Effector memory CD8-positive, alpha-beta T cell (primary cell): ENCODE results near the gene RSPH10B2.
"Not testable (repeated sequence)": the region's sequence is repeated elsewhere in the genome, so short reads cannot be mapped to it uniquely, and the experiment has no call there.

Source experiments
- ATAC-seq: fragments of 150-1000 bp; cut with Tn5 transposase; replicated peaks from 2 replicates; pipeline ENCODE4 v1.10.0; 2021; ENCODE audit warnings: mild to moderate bottlenecking, moderate library complexity
- DNase-seq, 3 experiments: peaks; one replicate each; pipeline ENCODE4 v3.0.0; 2021
- H3K27ac Mint-ChIP-seq, 2 donors: one replicate each; pipeline ENCODE4 v1.8.0; 2022; ENCODE audit warnings: mild to moderate bottlenecking in 2 of 2, mixed read lengths in 2 of 2, moderate library complexity in 2 of 2
- H3K27me3 Mint-ChIP-seq, 2 donors: one replicate each; pipeline ENCODE4 v1.8.0; 2022; ENCODE audit warnings: mixed read lengths in 2 of 2
- H3K36me3 Mint-ChIP-seq: one replicate; pipeline ENCODE4 v1.8.0; 2022; ENCODE audit warnings: mild to moderate bottlenecking, moderate library complexity, mixed read lengths; ENCODE audit not compliant: insufficient read depth
- H3K4me1 Mint-ChIP-seq, 2 donors: one replicate each; pipeline ENCODE4 v1.8.0; 2022; ENCODE audit warnings: low read depth in 2 of 2, mixed read lengths in 2 of 2
- H3K4me3 Mint-ChIP-seq, 2 donors: one replicate each; pipeline ENCODE4 v1.8.0; 2022; ENCODE audit warnings: mild to moderate bottlenecking in 2 of 2, mixed read lengths in 2 of 2, moderate library complexity in 2 of 2
- H3K9me3 Mint-ChIP-seq, 2 donors: one replicate each; pipeline ENCODE4 v1.8.0; 2022; ENCODE audit warnings: mixed read lengths in 2 of 2

Gene RSPH10B2

DNA sequence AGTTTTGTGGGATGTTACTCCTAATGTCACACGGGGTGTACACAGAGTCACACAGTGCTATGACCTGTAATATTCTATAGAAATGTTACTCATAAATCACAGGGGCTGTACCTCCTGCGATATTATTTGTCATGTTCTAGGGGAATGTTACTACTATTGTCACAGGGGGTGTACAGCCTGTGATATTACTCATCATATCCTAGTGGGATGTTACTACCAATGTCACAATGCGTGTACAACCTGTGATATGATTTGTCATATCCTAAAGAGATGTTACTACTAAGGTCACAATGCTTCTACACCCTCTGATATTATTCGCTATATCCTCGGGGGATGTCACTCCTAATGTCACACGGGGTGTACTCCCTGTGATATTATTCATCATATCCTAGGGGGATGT lies 79.7 kb downstream of the RSPH10B2 start:
- no peaks in the 10 kb centered on the region for H3K4me1 Mint-ChIP-seq

DNA sequence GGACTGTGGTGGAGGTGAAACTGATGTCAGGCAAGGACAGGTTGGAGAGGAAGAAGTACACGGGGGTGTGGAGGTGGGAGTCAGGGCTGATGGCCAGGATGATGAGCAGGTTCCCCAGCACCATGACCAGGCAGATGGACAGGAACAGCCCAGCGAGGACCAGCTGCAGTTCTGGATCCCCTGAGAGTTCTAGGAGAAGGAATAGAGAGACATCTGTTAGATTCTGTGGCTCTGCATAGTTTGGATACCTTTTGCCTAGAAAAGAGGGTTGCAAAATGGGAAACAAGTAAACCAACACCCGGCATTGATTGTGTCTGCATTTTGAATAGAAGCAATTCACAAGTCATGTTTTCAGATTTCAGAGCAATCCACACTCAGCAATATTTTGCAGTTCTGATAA lies 81.6 kb downstream of the RSPH10B2 start:
- H3K27ac Mint-ChIP-seq, H3K36me3 Mint-ChIP-seq, H3K4me3 Mint-ChIP-seq, H3K9me3 Mint-ChIP-seq, ATAC-seq, DNase-seq, H3K4me1 Mint-ChIP-seq: not testable (repeated sequence)
- H3K27me3 Mint-ChIP-seq: peaks cover 42% of the 10 kb centered on the region in 2 donors

More for the DNA sequence above, 79.7 kb downstream of the RSPH10B2 start:
- H3K27ac Mint-ChIP-seq: no peak overlapping the region
- H3K4me3 Mint-ChIP-seq: no peak overlapping the region
- DNase-seq: no peak
- H3K27me3 Mint-ChIP-seq: peaks cover 33 to 34% of the 10 kb centered on the region in 2 donors
- no peaks in the 10 kb centered on the region for H3K9me3 Mint-ChIP-seq
- ATAC-seq: no peak
- no peaks in the 10 kb centered on the region for H3K36me3 Mint-ChIP-seq

DNA sequence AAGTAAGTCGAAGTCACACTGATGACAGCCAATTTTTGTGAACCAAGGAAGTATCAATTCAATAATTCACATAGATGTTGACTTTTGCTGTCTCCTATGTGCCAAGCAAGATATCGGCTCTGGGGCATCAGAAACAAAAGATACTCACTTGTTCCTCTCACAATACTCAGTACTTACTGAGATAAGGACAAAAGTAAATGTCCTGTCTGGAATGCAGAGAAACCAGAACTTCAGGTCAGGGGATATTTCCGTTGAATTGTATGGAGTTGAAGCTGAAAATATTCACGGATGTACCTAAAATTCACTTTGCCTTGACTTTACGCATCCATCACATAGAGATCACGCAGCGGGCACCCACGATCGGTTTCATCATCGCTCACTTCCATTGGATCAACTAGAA lies 83.2 kb downstream of the RSPH10B2 start:
- not testable (repeated sequence) for ATAC-seq, H3K9me3 Mint-ChIP-seq, H3K36me3 Mint-ChIP-seq, DNase-seq, H3K27ac Mint-ChIP-seq, H3K4me3 Mint-ChIP-seq, H3K4me1 Mint-ChIP-seq
- H3K27me3 Mint-ChIP-seq: peaks cover 47 to 58% of the 10 kb centered on the region in 2 donors

DNA sequence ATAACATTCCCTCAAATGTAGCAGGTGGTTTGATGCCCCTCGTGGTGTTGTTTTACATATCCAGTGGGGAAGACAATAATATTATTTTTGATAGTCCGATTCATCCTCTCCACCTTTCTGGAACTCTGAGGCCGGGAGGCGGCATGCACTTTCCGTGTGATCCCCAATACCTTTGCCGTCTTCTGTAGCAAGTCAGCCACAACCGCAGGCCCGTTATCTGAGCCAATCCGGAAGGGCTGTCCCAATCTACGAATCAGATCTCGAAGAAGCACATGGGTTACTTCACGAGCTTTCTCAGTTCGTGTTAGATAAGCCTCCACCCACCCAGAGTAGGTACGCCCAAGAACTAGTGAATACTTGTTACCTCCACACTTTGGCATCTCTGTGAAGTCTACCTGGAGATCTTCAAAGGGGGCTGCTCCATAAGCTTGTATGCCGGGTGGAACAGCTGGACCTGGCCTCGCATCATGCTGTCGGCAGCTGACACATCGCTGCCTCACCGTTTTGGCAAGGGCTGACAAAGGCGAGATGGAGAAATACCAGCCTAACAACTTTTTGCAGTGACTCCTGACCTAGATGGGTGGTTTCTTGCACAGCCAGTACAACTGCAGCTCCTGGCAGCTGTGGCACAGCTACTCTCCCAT lies 88.5 kb downstream of the RSPH10B2 start:
- not testable (repeated sequence) for H3K4me3 Mint-ChIP-seq, ATAC-seq, H3K4me1 Mint-ChIP-seq, H3K27ac Mint-ChIP-seq, DNase-seq, H3K36me3 Mint-ChIP-seq, H3K9me3 Mint-ChIP-seq
- H3K27me3 Mint-ChIP-seq: peaks cover 57 to 77% of the 10 kb centered on the region in 2 donors

DNA sequence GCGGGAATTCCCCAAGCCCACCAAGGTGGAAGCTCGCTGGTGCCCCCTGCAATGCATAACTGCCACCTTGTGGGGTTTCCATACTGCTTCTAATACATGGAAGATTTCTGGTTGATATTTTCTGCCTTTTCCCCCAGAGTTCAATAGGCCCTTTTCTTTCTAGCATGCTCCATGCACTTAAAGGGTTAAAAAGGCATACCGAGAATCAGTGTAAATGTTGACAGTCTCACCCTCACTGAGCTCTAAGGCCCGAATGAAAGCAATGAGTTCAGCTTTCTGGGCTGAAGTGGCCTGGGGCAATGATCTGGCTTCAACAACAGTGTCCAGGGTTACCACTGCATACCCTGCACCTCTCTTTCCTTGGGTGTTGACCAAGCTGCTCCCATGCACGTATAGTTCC lies 89.2 kb downstream of the RSPH10B2 start:
- not testable (repeated sequence) for H3K27ac Mint-ChIP-seq, H3K9me3 Mint-ChIP-seq, DNase-seq, H3K36me3 Mint-ChIP-seq, H3K4me3 Mint-ChIP-seq, H3K4me1 Mint-ChIP-seq, ATAC-seq
- H3K27me3 Mint-ChIP-seq: peaks cover 62 to 79% of the 10 kb centered on the region in 2 donors

DNA sequence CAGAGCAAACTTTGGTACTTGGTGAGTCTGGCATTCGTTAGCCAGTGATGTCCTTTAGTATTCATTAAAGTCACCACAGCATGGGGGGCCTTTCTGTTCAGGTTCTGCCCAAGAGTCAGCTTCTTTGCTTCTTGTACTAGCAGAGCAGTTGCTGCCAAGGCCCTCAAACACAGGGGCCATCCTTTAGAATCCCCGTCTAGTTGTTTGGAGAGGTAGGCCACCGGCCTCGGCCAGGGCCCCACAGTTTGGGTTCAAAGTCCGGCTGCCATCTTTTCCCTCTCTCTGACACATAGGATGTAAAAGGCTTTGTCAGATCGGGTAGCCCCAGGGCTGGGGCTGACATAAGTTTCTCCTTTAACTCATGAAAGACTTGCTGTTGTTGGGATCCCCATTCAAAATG lies 89.8 kb downstream of the RSPH10B2 start:
- not testable (repeated sequence) for H3K27ac Mint-ChIP-seq, H3K4me3 Mint-ChIP-seq, ATAC-seq, H3K9me3 Mint-ChIP-seq, DNase-seq, H3K36me3 Mint-ChIP-seq, H3K4me1 Mint-ChIP-seq
- H3K27me3 Mint-ChIP-seq: peaks cover 66 to 85% of the 10 kb centered on the region in 2 donors

DNA sequence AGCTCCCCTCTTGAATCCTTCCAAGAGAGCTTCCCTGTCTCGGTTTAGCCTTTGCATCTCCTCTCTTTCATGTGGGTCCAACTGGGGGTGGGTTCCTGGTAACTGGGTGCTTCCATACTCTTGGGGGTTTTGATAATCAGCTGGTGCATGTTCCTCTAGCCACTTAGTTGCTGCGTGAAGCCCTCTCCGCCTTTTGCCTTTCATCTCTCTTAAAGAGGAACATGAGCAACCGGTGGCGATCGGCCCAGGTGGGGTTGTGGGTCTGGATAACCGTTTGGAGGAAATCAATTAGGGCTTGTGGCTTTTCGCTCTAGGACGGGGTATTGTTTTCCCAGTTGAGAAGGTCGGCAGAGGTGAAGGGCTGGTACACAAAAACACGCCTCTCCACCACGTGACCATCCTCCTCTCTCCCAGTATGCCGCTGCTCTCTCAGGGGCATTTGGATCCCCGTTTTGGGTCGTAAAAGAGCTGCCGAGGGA lies 92.1 kb downstream of the RSPH10B2 start:
- peaks cover 56 to 71% of the 10 kb centered on the region in 2 donors for H3K27me3 Mint-ChIP-seq
- not testable (repeated sequence) for H3K27ac Mint-ChIP-seq, H3K36me3 Mint-ChIP-seq, H3K4me3 Mint-ChIP-seq, ATAC-seq, H3K9me3 Mint-ChIP-seq, DNase-seq, H3K4me1 Mint-ChIP-seq

DNA sequence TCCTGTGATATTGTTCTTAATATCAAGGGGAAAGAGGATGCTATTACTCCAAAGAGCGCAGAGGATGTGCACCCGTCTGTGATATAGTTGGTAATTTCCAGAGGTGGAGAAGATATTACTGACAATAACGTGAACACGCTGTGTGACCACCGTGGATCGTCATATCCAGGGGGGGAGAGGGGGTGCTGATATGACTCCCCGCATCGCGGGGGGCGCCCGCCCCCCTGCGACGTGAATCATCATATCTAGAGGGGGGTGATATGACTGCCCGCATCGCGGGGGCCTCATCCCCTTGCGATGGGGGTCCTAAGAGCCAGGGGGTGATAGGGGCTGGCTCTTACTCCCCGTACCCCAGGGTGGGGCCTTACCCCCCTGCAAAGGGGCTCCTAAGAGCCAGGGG lies 93.8 kb downstream of the RSPH10B2 start:
- DNase-seq, H3K27ac Mint-ChIP-seq, H3K4me1 Mint-ChIP-seq, H3K4me3 Mint-ChIP-seq, H3K36me3 Mint-ChIP-seq, ATAC-seq, H3K9me3 Mint-ChIP-seq: not testable (repeated sequence)
- peaks cover 39 to 54% of the 10 kb centered on the region in 2 donors for H3K27me3 Mint-ChIP-seq
